T-helper 17 cell (primary cell): ENCODE data around the gene DDX11. TPM values are rescaled to one million over a fixed set of nuclear protein-coding genes. Genes with fewer than 3 reads are reported as not detected.
"Not testable (repeated sequence)": the region's sequence is repeated elsewhere in the genome, so short reads cannot be mapped to it uniquely, and the experiment has no call there.

Experiments
- ATAC-seq: fragments of 150-1000 bp; cut with Tn5 transposase; 2 replicates; pipeline ENCODE4 v1.10.0; 2021; ENCODE audit warnings: mild to moderate bottlenecking, moderate library complexity
- DNase-seq, 3 donors: peaks; one replicate each; pipeline versions ENCODE4 v3.0.0 to v3.0.0-alpha.2; 2020 to 2021
- H3K9me3 ChIP-seq: one replicate; pipeline ENCODE4 v1.7.0; 2013; ENCODE audit warnings: low read length, mild to moderate bottlenecking; ENCODE audit not compliant: control insufficient read depth, poor library complexity, severe bottlenecking
- H3K27ac Mint-ChIP-seq: one replicate; pipeline ENCODE4 v1.8.0; 2022; ENCODE audit warnings: mild to moderate bottlenecking, moderate library complexity, mixed read lengths
- H3K27me3 Mint-ChIP-seq: one replicate; pipeline ENCODE4 v1.8.0; 2022; ENCODE audit warnings: mixed read lengths
- H3K36me3 Mint-ChIP-seq: one replicate; pipeline ENCODE4 v1.8.0; 2022; ENCODE audit warnings: low read depth, mixed read lengths
- H3K4me1 Mint-ChIP-seq: one replicate; pipeline ENCODE4 v1.8.0; 2022; ENCODE audit warnings: mild to moderate bottlenecking, mixed read lengths
- H3K4me3 Mint-ChIP-seq: one replicate; pipeline ENCODE4 v1.8.0; 2022; ENCODE audit warnings: mild to moderate bottlenecking, moderate library complexity, mixed read lengths
- total RNA-seq, 4 donors: library from RNA in 2 of 4; stranded (reverse) in 2 of 4; gene quantifications; one replicate each; pipeline ENCODE4 v1.2.3 and lab custom pipeline; 2022 to 2026

DDX11 gene
- total RNA-seq, 2 donors from 2014 or later, result 53.6 to 66.3 TPM

DNA sequence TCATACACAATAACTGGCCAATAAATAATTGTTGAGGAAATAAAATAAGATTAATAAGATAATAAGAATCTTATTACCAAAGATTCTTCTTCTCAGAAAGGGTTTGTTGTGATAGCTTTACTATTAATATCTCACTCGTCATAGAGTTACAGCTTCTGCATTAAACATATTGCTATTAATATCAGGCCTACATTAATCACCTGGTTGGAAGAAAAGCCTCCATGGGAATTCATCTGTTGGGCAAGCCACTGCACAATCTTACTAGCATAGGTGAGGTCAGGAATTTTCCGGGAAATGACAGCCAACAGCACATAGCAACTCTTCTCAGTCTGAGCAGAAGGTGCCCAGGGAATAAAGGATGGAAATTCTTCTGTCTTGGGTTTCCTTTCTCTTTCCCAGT, 51.5 kb downstream of the DDX11 start:
- H3K27ac Mint-ChIP-seq, H3K4me3 Mint-ChIP-seq, H3K4me1 Mint-ChIP-seq, ATAC-seq, DNase-seq, H3K36me3 Mint-ChIP-seq, H3K9me3 ChIP-seq: not testable (repeated sequence)
- peaks cover 19% of the 10 kb centered on the region for H3K27me3 Mint-ChIP-seq

DNA sequence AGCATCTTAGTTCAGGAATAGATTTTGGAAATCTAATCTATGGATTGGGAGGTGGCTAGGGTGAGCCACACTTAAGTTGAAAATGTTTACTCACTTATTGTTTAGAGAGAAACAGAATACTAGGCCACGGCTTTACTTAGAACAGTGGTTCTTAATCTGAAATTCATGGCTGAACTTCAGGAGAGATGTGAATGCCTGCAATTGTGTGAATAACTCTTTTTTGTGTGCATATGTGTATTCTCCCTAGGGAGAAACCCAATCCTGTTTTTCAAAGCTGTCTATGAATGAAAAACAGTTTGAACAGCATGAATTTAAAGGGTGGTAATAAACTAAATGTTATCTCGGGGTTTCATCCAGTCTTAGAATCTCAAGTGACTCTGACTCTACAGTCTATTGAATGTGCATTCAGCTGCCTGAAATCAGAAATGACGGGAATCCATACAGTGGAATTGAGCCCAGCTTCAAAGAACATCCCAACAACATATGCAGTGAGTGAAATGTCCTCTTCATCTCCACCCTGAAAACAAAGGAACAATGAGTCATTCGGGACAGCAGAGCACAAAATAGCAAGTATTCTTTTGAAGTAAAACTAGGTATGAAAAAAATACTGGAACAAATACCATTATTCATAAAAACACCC, 53.7 kb downstream of the DDX11 start:
- not testable (repeated sequence) for H3K36me3 Mint-ChIP-seq, ATAC-seq, DNase-seq, H3K27ac Mint-ChIP-seq, H3K4me1 Mint-ChIP-seq, H3K9me3 ChIP-seq, H3K4me3 Mint-ChIP-seq
- H3K27me3 Mint-ChIP-seq, result peaks cover 31% of the 10 kb centered on the region

DNA sequence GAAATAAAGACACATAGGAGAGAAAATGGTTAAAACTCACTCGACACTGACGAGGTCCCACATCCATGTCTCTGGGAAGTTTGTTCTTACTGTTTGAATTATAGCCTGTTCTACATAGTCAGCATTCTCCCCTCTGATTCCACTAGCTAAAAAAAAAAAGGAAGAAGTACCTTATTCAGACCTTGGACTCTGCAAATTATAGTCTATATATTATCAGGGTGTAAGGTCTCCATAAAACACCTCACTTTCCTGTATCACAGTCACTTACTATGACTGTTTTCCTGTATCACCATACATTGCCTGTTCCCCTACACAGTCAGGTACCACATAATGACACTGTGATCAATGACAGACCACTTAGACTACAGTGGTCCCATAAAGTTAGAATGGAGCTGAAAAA, 62.9 kb downstream of the DDX11 start:
- not testable (repeated sequence) for H3K27me3 Mint-ChIP-seq

DNA sequence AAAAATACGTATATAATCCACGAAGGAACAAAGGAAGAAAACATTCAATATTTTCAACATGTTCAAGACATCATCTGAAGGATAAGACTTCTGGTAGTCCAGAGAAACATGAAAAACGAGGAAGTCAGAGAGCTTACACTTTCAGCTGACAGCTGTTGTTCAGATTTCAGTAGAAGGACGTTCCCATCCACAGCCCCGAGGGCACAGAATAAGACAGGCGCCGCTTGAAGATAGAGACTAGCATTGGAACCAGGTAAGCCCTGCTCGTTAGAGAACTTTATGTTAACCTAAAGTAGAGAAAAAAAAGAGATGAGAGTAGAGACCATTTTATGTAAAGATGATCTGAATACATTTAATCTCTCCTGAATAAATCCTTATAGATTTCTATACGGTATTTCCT, 71.1 kb downstream of the DDX11 start:
- not testable (repeated sequence) for H3K36me3 Mint-ChIP-seq, H3K27me3 Mint-ChIP-seq, DNase-seq, H3K4me3 Mint-ChIP-seq, H3K27ac Mint-ChIP-seq, H3K4me1 Mint-ChIP-seq, H3K9me3 ChIP-seq, ATAC-seq

More for the DNA sequence above, 62.9 kb downstream of the DDX11 start:
- DNase-seq, H3K27ac Mint-ChIP-seq, H3K36me3 Mint-ChIP-seq, H3K9me3 ChIP-seq, H3K4me1 Mint-ChIP-seq, H3K4me3 Mint-ChIP-seq, ATAC-seq: not testable (repeated sequence)

DNA sequence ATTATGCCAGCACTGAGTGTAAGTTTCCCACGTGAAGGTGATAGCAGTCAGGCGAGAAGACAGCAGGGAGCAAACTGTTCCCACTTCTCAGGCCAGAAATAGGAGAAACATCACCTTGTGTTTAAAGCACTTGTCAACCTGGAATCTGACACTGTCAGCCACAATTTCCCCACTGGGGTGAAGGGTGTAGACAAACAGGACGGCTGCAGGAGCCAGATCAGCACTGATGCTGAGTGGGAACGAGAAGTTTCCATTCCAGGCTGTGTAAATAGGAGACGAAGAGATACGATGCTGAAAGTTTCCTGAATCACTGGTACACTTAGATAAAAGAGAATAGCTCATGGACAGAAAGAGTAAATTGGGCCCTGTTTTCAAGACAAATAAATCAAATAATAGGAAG, 71.6 kb downstream of the DDX11 start:
- H3K36me3 Mint-ChIP-seq, DNase-seq, H3K27me3 Mint-ChIP-seq, H3K27ac Mint-ChIP-seq, ATAC-seq, H3K4me1 Mint-ChIP-seq, H3K4me3 Mint-ChIP-seq, H3K9me3 ChIP-seq: not testable (repeated sequence)

DNA sequence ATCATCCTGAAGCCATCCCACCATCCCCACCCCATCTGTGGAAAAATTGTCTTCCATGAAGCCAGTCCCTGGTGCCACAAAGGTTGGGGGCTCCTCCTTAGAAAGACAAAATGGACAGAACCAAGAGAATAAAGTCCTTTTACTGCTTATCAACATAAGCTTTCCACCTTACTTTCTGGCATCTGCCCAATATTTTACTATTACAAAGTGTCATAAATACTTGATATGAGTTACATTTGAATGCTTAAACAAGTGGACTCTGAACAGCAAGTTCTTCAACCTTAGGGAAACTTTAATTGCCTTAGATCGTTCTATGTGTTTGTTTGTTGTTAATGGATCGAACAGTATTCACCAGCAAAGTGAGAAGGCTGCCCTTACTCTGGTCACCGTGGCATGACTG, 73.8 kb downstream of the DDX11 start:
- H3K36me3 Mint-ChIP-seq, DNase-seq, H3K4me3 Mint-ChIP-seq, ATAC-seq, H3K9me3 ChIP-seq, H3K27ac Mint-ChIP-seq, H3K4me1 Mint-ChIP-seq: not testable (repeated sequence)
- H3K27me3 Mint-ChIP-seq, result peaks cover 12% of the 10 kb centered on the region

DNA sequence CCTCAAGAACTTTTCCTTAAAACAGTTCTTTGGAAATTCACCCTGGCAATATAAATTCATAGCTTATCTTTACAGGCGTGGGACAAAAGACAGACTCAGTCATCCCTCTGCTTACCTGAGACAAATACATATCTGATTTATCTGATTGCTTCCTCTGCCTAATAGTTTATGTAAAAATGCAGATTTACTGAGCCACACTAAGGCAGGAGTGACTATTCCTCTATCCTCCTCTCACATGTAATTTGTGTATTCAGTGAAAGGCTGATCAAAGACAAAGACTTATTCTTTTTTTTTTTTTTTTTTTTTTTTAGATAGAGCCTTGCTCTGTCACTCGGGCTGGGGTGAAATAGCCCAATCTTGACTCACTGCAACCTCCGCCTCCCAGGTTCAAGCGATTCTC, 77.1 kb downstream of the DDX11 start:
- H3K27ac Mint-ChIP-seq, H3K36me3 Mint-ChIP-seq, H3K9me3 ChIP-seq, ATAC-seq, H3K4me1 Mint-ChIP-seq, H3K4me3 Mint-ChIP-seq, DNase-seq: not testable (repeated sequence)
- peaks cover 16% of the 10 kb centered on the region for H3K27me3 Mint-ChIP-seq

Other genes starting within 250 kb of the DDX11 start
- not detected for gene TSPAN11, start 147.1 kb upstream of the DDX11 start, total RNA-seq